Stimulated activated CD4-positive, alpha-beta T cell treated with anti-CD3 and anti-CD28 coated beads, TNF-alpha, amount 100 ng/mL, for 24 hours (primary cell): Measurements from ENCODE around the gene SBK3.
"Not testable (repeated sequence)": the region's sequence is repeated elsewhere in the genome, so short reads cannot be mapped to it uniquely, and the experiment has no call there.

ENCODE experiments used
- DNase-seq, 3 experiments: peaks; one replicate each; pipeline ENCODE4 v3.0.0-alpha.2; 2020; ENCODE audit warnings: low read depth in 3 of 3

SBK3 gene

GRCh38 chr19:55516878-55517620 lies 28.3 kb downstream of the SBK3 start:
- DNase-seq: peak; percentile 83 to 88 (median 86)

GRCh38 chr19:55508120-55508519 lies 37.2 kb downstream of the SBK3 start:
- no peak for DNase-seq

GRCh38 chr19:55504981-55505380 lies 40.4 kb downstream of the SBK3 start:
- no peak for DNase-seq

DNA sequence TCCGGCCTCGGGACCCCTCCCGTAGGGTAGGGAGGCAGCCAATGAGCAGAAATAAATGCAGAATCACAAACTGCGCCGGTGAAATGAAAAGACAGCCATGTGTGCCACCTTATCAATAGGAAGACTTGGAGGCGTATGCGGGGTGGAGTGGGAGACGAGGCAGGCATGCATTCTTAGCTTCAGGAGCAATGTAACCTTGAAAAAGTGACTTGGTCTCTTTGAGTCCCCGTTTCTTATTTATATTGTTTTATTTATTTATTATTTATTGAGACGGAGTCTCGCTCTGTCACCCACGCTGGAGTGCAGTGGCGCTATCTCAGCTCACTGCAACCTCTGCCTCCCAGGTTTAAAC lies 41.1 kb downstream of the SBK3 start:
- DNase-seq: no peak

GRCh38 chr19:55503502-55504251 lies 41.7 kb downstream of the SBK3 start:
- peak; percentile 91 for DNase-seq

- no peak for DNase-seq
Observed at GRCh38 chr19:55503157-55503501, 42.2 kb downstream of the SBK3 start.

DNA sequence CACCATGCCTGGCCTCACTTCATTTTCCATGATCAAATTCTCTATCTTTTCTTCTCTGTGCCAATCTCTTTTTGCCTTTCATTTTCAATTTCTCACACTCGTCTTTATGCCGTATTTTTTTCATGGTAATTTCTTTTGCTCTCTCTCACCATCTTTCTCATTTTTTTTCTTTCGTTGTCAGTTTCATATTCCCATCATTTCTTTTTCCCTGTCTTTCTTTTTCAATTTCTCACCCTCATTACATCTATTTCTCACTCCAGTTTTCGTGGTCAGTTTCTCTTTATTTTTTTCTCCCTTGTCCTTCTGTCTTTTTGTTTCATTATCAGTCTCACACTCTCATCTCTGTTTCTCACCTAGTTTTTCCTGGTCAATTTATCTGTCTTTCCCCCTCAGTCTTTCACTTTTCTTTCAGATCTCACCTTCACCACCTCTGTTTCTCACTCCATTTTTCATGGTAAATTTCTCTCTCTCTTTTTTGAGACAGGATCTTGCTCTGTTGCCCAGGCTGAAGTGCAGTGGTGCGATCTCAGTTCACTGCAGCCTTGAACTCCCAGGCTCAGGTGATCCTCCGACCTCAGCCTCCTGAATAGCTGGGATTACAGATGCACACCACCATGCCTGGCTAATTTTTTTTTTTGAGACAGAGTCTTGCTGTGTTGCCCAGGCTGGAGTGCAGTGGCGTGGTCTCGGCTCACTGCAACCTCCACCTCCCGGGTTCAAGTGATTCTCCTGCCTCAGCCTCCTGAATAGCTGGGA lies 43.0 kb downstream of the SBK3 start:
- no peak for DNase-seq

GRCh38 chr19:55500368-55500952 lies 44.9 kb downstream of the SBK3 start:
- DNase-seq: no peak

DNA sequence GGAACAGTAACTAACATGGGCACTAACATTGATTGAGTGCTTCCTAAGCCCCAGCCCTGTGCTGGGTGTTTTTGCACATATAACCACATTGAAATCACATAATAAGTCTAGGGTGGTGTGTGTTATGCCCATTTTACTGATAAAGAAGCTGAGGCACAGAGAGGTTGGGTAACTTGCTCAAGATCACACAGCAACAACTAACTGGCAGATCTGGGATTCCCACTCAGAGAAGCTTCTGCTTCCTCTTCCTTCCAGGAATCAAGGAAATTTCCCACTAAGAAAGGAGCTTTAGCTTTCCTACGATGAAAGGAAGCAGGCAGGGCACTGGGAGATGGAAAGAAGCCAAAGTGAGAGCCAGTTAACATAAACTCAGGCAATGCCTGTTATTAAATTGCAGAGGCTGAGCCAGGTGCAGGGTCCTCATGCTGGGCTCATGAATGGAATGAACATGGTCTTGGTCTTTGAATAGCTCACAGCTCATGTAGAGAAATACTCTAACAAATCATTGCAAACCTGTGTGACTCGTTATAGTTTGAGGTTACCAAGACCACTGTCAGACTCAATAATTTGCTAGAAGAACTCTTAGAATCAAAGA lies 47.0 kb downstream of the SBK3 start:
- DNase-seq: no peak

DNA sequence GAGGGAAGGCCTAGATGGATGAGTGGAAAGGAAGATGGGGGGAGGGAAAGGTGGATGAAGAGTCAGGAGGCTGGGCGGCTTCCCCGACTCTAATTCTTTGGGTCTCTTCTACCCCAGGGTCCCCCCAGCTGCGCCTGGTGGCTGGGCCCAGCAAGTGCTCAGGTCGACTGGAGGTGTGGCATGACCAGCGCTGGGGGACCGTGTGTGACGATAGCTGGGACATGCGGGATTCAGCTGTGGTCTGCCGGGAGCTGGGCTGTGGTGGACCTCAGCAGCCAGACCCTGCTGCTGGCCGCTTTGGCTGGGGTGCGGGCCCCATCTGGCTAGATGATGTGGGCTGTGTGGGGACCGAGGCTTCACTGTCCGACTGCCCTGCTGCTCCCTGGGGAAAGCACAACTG lies 47.6 kb downstream of the SBK3 start:
- DNase-seq: no peak

DNA sequence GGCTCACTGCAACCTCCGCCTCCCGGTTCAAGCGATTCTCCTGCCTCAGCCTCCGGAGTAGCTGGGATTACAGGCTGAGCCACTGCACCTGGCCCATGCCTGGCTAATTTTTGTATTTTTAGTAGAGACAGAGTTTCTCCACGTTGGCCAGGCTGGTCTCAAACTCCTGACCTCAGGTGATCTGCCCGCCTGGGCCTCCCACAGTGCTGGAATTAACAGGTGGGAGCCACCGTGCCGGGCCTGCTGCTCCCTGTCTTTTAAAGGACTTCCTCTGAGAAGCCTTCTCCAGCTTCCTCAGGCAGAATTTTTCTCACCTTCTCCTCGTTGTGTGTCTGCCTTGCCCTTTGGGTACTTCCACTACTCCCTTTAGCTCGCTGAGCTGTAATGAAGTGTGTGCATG lies 48.5 kb downstream of the SBK3 start:
- not testable (repeated sequence) for DNase-seq

GRCh38 chr19:55495646-55496349 lies 49.5 kb downstream of the SBK3 start:
- DNase-seq: no peak

DNA sequence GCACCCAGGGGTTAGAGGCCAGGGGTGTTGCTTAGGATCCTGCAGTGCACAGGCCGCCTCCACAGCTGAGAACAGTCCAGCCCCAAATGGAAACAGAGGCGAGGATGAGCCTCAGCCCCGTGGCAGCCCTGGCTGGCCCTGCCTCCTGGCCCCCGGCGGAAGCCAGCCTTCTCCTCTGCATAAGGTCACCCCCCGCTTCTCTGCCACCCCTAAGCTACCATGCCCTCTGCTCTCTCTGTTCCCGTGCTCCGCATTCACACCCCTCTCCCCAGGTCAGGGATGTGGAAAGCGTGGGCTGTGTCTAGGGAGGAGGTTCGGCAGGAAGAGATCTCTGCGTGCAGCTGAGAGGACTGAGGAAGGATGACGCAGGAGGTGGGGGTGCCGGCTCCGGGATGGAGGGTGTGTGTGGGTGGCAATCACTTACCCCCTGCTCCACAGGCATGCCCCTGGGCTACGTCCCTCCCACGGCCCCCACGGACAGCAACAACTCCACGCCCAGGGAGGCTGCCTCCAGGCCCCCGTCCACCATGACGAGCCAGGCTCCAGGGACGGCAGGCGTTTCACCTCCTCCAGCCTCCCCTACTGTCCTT lies 51.1 kb downstream of the SBK3 start:
- no peak for DNase-seq

DNA sequence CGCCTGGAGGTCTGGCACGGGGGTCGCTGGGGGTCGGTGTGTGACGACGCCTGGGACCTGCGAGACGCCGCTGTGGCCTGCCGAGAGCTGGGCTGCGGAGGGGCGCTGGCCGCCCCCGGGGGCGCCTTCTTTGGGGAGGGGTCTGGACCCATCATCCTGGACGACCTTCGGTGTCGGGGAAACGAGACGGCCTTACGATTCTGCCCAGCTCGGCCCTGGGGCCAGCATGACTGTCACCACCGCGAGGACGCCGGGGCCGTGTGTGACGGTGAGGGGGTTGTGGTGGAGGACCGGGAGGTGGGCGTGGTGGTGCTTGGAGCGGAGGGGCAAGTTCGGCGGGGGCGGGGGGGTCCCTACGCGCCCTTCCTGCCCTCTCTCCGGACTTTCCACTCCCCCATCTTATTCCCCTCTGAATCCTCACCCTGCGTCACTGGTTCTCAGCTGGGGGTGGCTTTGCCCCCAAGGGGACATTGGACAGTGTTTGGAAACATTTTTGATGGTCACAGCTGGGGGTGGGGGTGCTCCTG lies 51.6 kb downstream of the SBK3 start:
- no peak for DNase-seq

GRCh38 chr19:55493052-55493644 lies 52.2 kb downstream of the SBK3 start:
- DNase-seq: no peak

DNA sequence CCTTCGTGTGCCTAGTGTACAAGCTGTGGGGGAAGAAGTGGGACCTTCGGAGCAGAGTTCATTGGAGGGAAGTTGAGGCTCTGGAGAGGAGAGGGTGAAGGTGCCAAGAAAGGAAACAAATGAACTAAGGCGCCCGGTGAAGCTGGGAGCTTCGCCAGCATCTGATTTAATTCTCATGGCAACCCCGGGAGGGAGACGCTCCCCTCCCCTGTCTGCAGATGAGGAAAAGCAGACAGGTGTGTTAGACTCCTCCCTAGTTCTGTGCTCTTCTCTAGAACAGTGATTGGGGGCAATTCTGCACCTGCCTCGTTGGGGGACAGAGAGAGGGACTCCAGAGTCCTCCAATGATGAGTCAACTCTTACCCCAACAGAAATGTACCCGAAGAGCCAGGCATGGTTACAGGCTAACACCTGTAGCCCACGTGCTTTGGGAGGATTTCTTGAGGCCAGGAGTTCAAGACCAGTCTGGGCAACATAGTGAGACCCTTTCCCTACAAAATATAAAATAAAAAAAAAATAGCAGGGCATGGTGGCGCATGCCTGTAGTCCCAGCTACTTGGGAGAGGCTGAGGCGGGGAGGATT lies 52.9 kb downstream of the SBK3 start:
- DNase-seq: no peak

- no peak for DNase-seq
Observed at GRCh38 chr19:55491546-55492360, 53.6 kb downstream of the SBK3 start.
